HG02623 (cell line): ENCODE measurements around the gene VWA7.

ENCODE experiments used
- ATAC-seq: cut with Tn5 transposase; IDR thresholded peaks from one replicate; pipeline ENCODE4 v1.9.1; 2021; ENCODE audit warnings: moderate library complexity; ENCODE audit not compliant: unreplicated experiment

Gene VWA7

DNA sequence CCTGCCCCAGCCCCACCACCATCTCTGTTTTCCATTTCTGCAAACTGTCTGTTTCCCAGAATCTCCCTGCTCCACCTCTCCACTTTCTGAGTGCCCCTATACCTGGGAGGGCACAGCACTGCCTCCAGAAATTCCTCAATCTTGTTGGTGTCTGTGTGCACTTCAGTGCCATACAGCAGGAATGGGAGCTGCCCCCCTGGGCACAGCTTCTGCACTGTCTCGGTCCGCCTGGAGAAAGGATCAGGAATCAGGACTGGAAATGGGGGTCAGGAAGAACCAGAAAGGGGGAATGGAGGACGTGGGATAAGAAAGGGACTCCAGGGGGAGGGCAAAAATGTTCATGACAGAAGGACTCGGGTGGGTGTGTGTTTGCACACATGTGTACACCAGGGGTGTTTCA is 43.4 kb downstream of the VWA7 start:
- ATAC-seq: no peak

DNA sequence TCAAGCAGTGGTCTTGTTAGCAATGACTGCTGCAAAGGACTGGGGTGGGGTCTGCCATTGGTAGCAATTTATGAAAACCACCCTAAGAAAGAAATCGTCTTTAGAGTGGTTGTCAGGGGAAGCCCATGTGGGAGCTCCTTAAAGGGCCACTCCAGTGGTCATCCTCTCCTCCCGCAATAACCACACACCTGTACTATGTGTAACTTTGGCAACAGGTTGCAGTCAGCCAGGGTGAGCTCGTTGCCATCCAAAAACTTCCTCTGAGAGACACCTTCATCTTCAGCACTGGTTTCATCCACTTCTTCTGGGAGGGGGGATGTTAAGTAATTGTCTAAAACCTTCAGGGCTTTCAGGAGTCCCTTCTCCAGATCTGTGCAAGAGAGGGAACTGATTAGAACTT is 45.1 kb downstream of the VWA7 start:
- no peak for ATAC-seq

DNA sequence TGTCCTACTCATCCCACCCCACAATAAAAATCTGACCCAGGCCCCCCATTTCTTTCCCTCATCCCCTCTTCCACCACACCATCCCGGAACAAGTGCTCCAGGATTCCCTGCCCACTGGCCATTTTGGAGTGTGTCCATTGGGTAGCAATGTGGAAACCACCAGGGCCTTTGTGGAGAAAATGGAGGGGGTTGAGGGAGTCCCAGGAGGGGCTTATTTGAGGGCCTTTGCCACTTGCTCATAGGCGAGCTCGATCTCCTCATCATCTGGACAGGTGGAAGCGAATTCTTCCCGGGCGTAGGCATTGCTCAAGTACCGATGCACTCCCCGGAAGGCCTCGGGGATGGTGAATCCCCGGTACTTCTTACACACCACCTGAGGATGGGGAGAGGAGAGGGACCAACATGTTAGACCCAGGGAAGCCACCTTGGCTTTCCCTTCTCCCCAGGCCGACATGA is 46.5 kb downstream of the VWA7 start:
- no peak for ATAC-seq

DNA sequence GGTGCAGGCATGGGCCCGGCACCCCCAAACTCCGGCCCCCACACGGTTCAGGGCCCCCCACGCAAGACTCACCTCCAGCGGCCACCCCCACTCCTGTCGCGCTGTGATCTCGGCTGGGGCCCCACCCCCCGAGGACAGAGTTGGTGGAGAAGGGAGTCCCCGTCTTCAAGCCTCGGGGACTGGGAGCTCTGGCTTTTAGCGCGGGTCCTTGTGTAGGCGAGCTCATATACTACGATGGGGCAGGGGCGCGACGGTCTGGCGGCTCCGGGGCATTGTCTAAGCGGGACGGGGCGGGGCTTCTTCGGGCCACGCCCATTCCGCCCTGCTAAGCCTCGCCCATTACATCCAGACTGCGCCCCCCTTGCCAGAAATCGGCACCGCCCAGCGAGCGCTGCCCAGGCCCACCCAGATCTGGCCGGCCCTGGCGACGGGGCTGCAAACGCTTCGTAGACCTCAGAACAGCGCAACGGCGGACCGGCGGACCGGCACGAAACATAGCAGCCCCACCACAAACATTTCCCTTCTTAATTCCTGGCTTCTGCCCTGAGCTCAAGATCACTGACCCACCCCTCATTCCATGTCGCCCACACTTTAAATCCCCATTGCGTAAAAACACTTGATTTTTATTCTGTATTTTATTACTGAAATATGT is 47.0 kb downstream of the VWA7 start:
- peak; percentile 36 for ATAC-seq

DNA sequence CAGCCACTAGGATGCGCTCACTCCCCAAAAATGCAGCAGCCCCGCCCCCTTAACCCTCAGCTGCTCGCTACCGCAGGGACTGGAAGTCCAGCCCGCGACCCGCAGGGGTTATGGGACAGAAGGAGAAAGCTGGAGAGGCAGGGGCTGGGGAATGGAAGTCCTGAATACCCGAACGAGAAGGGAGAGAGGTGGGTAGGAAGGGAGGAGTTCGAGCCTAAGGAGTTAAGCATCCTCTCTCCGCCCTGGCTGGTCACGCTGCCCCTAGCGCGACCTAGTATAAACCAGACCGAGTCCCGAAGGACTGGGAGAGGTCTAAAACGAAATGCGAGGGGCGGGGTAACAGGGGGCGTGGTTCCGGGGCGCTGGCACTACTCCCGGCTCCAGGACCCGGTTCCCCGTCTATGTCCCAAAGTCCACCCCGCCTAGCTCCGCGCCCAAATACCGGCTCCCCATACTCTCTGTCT is 47.6 kb downstream of the VWA7 start:
- ATAC-seq: peak; percentile 44

DNA sequence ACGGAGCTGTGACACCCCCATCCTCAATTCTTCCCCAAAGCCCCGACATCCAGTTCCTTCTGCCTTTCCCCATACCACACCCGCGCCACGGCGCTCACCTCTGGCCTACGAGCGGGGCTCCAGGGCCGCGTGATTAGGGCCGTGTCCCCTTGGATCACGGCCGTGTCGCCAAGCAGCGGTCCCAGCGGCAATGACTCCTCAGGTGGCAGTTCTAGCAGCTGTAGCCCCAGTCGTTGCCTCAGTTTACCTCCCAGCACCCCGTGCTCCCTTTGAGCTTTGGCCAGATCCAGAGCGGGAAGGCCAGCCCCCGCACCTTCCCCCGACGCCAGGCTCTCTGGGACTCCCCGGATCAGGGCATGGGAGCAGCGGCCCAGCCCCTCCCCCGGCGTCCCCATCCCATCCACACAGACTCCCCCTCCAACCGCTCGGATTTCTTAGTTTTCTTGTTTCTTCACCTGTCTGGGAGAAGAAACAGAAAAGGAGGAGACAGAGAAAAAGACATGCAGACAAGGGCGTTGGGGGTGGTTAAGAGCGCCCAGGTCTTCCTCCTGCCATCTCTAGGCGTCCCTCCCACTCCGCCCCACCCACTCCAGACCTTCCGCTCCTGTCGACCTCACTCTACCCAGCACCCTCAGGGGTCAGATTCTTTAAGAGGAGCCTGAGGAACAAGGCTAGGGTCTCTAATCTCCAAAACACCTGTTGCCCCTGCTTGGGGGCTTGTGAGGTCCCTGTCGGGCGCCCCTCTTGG is 48.2 kb downstream of the VWA7 start, which contains the start of gene DDAH2:
Gene DDAH2, minus strand, starts transcription at position 533 of the 748 bp plus-strand sequence. Its CDS starts 138 bp downstream, at position 395.
- ATAC-seq: no peak

DNA sequence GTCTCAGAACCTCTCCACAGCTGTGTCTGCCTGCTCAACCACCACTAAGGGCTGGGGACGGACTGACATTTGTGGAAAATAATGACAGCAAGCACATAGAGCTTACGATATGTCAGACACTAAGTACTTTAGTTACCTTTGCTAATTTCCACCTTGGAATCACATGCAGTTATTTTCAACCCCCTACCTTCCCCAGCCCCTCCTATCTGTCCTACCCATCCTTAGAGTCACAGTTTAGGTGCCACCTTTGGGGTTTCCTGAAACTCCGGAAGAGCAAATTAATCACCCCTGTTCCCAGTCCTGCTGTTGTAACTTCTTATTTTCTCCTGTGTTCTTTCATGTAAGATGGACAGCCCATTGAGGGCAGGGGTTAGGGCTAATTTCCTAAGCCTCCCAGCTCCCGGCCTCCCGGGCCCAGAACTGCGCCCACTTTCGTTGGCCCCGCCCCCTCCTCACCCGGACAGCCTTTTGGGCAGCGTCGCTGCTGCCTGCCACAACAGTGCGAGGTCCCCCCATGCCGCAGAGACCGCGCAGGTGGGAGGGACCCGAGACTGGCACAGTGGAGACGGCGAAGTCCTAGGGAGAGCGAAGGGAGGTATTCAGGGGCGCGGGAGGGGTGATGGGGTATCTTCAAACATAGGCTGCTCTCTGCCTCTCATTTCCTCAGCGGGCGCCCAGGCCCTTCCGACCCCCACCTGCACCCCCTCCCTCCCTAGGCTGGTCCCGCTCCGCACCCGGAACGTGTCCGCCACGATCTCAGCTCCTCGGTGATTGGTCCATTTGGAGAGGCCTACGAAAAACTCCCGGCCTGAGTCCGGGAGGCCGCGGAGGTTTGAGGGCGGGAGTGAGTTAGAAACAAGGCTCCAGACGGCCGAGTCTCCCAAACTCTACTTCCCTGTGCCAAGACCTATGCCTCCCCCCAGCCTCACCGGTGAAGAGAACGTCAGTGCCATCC is 49.1 kb downstream of the VWA7 start:
- no peak for ATAC-seq

DNA sequence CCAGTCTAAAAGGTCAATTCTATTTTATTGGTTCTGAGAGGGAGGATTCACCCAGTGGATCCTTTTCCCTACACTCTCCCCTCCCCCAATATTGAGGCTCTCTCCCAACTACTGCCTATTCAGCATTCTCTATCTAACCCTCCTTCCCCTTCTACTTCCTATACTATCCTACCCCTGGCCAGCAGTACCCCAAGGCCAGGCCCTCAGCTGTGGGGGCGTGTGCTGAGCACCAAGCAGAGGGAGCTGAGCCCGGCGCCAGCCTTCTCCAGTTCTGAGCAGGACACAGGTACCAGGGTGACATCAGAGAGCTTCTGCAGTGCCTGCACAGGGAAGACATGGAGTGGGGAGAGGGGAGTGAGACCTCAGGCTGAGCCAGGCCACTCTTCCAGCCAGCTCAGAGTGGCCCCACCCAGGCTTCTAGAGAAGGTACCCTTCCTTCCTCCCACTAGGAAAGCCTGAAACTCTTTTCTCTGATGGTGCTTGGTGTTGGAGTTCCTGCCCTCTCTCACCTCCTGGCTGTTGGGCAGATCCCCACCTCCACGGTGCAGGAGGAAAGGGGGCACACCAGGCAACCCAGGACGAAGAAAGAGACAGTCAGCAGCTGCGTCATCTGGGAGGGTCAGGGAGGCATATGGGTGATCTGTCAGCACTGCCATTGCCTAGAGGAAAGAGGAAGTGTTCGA is 50.0 kb downstream of the VWA7 start:
- no peak for ATAC-seq

DNA sequence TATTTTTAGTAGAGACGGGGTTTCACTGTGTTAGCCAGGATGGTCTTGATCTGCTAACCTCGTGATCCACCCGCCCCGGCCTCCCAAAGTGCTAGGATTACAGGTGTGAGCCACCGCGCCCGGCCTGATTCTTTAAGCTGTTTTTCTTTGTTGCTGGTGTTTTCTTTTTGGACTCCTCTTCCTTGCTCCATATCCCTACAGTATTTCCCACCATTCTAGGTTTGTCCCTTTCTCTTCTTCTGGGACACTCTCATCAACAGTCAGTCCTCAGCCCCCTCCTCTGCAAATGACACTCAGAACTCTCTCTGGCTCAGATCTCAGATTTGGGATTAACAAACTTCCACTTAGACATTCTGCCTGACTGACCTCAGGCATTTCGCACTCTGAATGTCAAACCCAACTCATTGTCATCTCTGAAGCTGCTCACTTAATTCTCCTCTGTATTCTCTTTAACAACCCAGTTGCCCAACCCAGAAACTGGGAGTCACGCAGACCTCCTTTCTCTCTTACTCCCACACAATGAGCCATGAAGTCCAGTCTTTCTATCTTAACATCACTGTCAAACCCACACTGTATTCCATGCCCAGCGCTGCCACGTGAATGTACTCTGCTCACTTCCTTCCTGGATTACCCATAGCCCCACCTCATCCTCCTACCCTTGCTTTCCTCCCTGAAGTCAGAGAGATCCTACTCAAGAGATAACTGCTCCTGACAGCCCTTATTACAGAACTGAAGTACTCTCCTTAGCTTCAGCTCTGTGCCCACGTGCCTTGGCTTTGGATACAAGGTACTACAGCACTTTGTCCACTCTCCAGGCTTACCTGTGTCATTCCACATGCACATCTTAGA is 51.4 kb downstream of the VWA7 start:
- no peak for ATAC-seq

DNA sequence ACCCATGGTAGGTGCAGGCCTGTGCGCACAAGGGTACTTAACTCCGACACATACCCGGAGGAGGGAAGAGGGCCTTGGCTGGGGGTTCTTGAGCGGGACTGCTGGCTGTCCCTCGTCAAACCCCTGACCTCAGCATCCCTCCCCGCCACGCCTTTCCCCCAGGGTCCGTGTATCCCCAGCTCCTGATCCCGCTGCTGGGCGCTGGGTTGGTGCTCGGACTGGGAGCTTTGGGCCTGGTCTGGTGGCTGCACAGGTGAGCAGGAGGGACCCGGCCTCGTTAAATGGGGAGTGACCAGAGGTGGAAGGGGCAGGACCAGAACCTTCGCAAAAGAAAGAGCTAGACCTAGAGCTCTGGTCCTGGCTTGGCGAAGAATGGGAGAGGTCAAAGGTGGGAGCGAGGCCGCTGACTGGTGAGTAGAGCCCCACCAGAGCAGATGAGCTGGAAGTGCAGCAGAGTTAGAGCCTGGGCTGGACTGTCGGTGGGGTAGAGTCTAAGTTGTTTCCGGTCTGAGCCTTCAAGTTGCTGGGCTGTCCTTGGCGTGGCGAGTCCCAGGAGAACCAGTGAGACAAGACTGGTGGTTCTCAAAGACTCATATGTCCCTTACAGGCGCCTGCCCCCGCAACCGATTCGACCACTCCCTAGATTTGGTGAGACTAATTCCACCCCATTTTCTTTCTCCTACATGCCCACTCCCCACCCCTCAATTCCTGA is 53.0 kb downstream of the VWA7 start:
- no peak for ATAC-seq

DNA sequence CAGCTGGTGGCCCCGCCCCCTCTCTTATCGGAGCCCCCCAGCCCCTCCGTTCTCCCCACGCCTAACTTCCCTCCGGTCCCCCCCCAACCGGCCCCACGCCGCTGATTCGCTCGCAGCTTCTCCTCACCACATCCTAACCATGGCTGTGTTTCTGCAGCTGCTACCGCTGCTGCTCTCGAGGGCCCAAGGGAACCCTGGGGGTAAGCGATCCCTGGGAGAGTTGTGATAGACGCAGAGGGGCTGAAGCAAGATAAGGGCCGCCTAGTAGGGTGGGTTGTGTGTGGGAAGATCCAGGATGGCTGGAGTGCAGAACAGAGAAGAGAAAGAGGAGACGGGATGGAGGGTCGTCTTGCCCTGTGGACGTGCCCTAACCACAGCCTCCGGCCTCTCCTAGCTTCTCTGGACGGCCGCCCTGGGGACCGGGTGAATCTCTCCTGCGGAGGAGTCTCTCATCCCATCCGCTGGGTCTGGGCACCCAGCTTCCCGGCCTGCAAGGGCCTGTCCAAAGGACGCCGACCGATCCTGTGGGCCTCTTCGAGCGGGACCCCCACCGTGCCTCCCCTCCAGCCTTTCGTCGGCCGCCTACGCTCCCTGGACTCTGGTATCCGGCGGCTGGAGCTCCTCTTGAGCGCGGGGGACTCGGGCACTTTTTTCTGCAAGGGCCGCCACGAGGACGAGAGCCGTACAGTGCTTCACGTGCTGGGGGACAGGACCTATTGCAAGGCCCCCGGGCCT is 53.7 kb downstream of the VWA7 start, which contains the start of gene MPIG6B:
Gene MPIG6B, plus strand, starts transcription at position 129 of the 735 bp plus-strand sequence. Its CDS starts 11 bp downstream, at position 140.
- ATAC-seq: no peak

DNA sequence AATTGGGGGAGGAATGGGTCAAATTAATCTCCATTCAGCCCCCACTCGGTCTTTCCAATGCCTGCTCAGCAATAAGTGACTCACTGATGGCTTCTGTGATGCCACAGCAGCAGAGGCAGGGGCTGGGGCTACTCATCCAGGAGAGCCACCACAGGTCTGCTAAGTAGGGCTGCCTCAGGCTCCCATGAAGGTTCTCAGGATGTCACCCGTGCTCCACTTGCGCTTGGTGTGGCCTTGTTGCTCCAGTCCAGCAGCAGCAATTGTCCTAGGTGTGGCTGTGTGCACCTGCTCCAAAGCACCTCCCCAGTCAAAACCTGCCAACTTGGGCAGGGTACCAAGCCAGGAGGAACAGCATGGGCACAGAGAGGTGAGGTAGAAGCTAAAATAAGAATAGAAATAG is 55.0 kb downstream of the VWA7 start:
- no peak for ATAC-seq

DNA sequence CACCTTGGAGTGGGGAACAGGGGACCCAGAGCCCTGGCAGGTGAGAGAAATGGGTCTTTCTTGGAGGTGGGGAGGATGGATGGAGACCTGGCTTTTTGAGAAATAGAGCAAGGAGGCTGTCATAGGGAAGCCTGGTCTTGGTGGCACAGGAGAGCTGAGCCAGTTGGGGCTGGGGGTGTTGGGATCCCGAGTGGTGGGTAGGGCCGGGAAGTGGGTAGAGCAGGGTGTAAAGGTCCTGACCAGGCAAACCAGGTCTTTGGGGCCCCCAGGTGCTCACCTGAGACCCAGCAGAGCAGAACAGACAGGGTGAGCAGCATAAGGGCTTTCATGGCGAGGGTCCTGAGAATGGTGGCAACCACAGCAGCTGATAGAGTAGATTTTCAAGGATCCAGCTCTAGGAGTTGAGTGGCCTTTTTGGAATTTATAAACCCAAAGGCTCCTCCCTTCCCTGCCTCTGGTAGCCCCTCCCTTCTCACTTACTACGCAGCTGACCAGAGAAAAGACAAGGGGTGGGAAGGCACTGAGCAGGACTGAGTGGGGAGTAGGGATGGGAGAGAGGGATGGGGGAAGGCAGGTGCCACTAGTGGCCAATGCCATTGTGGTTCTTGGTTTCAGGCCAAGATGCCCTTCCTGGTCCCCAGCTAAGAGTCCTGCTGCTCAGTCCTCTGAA is 55.6 kb downstream of the VWA7 start, which contains the start of gene LY6G6C:
Gene LY6G6C, minus strand, starts transcription at position 396 of the 670 bp plus-strand sequence. Its CDS starts 67 bp downstream, at position 329.
- ATAC-seq: no peak

DNA sequence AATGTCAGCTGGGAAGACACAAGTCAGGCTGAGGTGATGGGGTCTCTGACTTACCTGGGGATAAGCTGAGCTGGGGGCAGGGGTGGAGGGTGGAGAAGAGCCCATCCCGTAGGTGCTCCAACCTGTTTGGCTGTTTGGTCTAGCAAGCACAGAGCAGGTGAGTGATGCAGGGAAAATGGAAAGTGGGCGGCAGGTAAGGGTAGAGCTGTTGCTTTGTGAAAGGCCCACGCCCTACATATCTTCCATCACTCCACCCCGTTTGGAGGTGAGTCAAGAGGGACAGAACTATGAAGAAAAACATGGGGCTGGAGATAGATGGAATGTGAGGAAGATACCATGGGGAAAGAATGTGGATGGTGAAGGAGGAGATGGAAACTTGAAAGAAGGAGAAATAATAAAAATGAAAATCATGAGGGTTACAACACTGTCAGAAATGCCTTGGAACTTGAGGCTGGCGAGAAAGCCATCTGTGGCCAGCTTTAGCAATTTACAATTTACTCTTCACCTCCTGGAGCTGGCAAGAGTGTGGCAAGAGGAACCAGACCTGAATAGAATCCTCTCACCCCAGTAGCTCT is 56.8 kb downstream of the VWA7 start:
- no peak for ATAC-seq

DNA sequence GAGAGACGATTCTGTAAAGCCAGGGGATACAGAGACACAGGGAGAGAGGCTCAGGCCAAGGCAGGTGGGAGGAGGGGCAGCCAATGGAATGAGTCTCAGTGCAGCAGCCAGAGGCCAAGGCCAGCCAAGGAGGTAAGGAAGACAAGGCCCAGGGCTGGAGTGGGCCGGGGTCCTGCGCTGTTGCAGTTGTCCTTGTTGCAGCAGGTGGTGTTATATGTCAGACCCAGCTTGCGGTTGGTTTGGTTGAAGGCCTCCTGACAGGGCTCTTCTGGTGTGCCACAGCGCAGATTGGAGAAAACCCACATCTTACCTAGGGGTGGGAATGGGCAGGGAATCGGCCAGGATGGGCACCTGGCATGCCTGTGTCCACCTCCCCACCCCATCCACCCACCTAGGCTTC is 58.1 kb downstream of the VWA7 start:
- no peak for ATAC-seq

DNA sequence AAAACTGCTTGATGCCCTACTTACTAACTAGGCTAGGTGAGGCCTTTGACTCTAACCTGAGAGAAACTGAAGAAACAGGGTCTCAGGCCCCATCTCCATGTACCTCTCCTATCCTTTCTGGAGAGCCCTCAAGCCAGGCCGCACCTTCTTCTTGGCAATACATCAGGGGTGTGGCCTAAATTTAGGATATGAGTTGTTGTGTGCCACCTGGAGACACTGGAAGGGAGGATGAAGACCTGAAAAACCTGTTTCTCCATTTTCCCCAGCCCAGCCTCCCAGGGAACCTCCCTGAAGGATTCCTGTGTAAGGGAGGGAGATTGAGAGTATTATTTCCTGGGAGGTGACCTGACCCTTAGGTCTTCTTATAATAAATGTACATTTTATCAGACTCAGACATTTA is 58.9 kb downstream of the VWA7 start:
- no peak for ATAC-seq

DNA sequence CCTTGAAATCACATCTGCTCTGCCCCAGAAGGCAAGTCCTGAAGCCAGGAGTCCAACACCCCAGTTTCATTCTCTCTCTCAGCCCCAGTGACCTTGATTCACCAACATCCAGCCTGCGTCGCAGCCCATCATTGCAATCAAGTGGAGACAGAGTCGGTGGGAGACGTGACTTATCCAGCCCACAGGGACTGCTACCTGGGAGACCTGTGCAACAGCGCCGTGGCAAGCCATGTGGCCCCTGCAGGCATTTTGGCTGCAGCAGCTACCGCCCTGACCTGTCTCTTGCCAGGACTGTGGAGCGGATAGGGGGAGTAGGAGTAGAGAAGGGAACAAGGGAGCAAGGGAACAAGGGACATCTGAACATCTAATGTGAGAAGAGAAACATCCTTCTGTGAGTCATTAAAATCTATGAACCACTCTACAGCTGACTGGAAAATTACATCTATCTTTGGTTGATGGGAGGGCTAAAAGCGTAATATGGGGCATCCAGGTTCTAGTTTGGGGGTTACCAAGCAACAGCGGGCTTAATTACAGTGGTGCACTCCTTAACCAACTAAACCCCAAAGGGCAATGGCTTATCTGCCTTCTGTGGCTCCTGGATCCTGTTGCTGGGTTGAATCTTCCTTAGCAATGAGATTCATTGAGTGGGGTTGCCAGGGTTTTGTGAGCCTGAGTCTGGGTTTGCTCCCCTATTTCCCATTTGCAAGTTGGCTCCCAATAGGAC is 59.5 kb downstream of the VWA7 start:
- ATAC-seq: no peak
